Measurements from ENCODE around the gene RHBDL2. TPM values are rescaled to one million over a fixed set of nuclear protein-coding genes. Genes with fewer than 3 reads are reported as not detected.

RHBDL2 gene
- total and polyA plus RNA-seq, 5 donors from 2014 or later, result 0.10 TPM; not detected in 3

Other genes starting within 250 kb of the RHBDL2 start
- 17.2 TPM for gene RRAGC, start 82.1 kb downstream of the RHBDL2 start, total RNA-seq
- gene RRAGC, start 82.1 kb downstream of the RHBDL2 start, polyA plus RNA-seq, result 10 to 100 TPM in 1 of 4 donors, 1 to 10 TPM in 3; 6.1 to 10.5 (median 8.1) TPM
- gene MYCBP, start 68.5 kb downstream of the RHBDL2 start, total RNA-seq, result 8.3 TPM
- gene MYCBP, start 68.5 kb downstream of the RHBDL2 start, polyA plus RNA-seq, result 10 to 100 TPM; 60.0 to 68.6 (median 63.2) TPM
- gene GJA9, start 60.2 kb downstream of the RHBDL2 start, total RNA-seq, result not detected
- gene GJA9, start 60.2 kb downstream of the RHBDL2 start, polyA plus RNA-seq, result not detected
- 97.9 TPM for gene AKIRIN1, start 49.4 kb upstream of the RHBDL2 start, total RNA-seq
- 100 to 1,000 TPM in 2 of 4 donors, 10 to 100 TPM in 2; 99.4 to 109 (median 103) TPM for gene AKIRIN1, start 49.4 kb upstream of the RHBDL2 start, polyA plus RNA-seq
- 101 TPM for gene NDUFS5, start 84.5 kb upstream of the RHBDL2 start, total RNA-seq
- 100 to 1,000 TPM; 612 to 867 (median 641) TPM for gene NDUFS5, start 84.5 kb upstream of the RHBDL2 start, polyA plus RNA-seq

Measured in CD4-positive, CD25-positive, alpha-beta regulatory T cell (primary cell).